ENCODE data around the gene POC1B. TPM values are rescaled to one million over a fixed set of nuclear protein-coding genes. Genes with fewer than 3 reads are reported as not detected.
A peak's percentile ranks its signal among the peaks of the same experiment; 100 is the strongest.

POC1B gene
- total RNA-seq, 1 donor from 2014 or later: 40.3 TPM

DNA sequence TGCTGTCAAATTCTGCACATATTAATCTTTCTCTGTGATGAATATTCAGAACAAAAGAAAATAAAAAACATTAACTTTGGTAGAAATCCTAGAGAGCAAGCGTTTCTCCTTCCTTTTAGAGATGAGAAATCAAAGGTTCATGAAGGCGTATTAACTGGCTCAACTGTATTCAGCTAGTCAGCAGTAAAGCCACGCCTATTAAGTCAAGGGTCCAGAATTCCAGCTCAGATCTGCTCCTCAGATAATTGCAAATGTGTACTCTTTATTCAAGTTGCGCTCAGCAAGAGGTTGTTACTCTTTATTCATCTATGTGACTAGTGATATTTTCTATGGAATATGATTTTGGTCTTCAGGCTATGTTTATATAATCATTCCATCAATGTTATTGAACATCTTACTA, 13.1 kb upstream of the POC1B start:
- Histone ChIP-seq H4K20me1 (ENCODE audit: low read depth) (no peaks in the 10 kb centered on the region), H3K4me1 (peaks cover 15% of the 10 kb centered on the region), H3K79me2 (ENCODE audit: low read depth) (no peaks in the 10 kb centered on the region), H2AFZ (replicated peaks) (no peak overlapping the region), H3K4me2 (no peak overlapping the region), H3K27ac (no peak overlapping the region), H3K9me3 (ENCODE audit: low read depth) (no peaks in the 10 kb centered on the region), H3K36me3 (no peaks in the 10 kb centered on the region), H3K9ac (no peak overlapping the region), H3K27me3 (no peaks in the 10 kb centered on the region), H3K4me3 (no peak overlapping the region), H3F3A (ENCODE audit: low read depth) (peaks cover 16% of the 10 kb centered on the region)
- no peaks in the 10 kb centered on the region for H3K36me3 Mint-ChIP-seq
- peaks cover 7% of the 10 kb centered on the region for H3K27me3 Mint-ChIP-seq (ENCODE audit: insufficient read depth, low read depth)
- no peak overlapping the region for H3K4me3 Mint-ChIP-seq
- peaks cover 36% of the 10 kb centered on the region for H3K4me1 Mint-ChIP-seq
- no peak overlapping the region for H3K27ac Mint-ChIP-seq
- TF ChIP-seq, protein P1, sequence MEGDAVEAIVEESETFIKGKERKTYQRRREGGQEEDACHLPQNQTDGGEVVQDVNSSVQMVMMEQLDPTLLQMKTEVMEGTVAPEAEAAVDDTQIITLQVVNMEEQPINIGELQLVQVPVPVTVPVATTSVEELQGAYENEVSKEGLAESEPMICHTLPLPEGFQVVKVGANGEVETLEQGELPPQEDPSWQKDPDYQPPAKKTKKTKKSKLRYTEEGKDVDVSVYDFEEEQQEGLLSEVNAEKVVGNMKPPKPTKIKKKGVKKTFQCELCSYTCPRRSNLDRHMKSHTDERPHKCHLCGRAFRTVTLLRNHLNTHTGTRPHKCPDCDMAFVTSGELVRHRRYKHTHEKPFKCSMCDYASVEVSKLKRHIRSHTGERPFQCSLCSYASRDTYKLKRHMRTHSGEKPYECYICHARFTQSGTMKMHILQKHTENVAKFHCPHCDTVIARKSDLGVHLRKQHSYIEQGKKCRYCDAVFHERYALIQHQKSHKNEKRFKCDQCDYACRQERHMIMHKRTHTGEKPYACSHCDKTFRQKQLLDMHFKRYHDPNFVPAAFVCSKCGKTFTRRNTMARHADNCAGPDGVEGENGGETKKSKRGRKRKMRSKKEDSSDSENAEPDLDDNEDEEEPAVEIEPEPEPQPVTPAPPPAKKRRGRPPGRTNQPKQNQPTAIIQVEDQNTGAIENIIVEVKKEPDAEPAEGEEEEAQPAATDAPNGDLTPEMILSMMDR (IDR thresholded peaks at IDR 0.05): no peak
- no peak for TF ChIP-seq EZH2phosphoT487 (IDR thresholded peaks at IDR 0.05)
- no peak for TF ChIP-seq EZH2 (IDR thresholded peaks at IDR 0.05)
- no peak for DNase-seq (ENCODE audit: low spot score)
- no peaks in the 10 kb centered on the region for H3K9me3 Mint-ChIP-seq

DNA sequence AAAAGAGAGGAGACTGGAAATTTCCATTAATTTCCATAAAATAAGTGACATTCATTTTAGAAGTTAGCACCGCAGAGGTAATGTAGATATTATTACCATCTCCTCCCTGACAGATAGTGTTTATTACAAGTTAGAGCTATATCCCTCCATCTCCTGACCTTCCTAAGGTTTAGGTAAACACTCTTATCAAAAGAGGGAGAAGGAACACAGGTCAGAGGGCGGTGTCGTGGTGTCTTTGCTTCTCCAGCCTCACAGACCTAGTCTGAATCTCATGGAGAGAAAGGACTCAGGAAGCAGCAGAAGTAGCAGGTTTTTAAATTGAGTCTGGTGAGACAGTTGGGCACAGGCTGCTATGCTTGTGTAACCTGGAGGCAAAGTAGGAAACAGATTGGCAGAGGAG, 11.5 kb upstream of the POC1B start:
- no peaks in the 10 kb centered on the region for H3K36me3 ChIP-seq
- no peak overlapping the region for H3K4me3 ChIP-seq
- peaks cover 10% of the 10 kb centered on the region for H3K4me1 ChIP-seq
- no peak overlapping the region for H3K27ac ChIP-seq
- Mint-ChIP-seq H3K4me1 (peaks cover 21% of the 10 kb centered on the region), H3K4me3 (no peak overlapping the region), H3K36me3 (no peaks in the 10 kb centered on the region), H3K27ac (no peak overlapping the region), H3K9me3 (no peaks in the 10 kb centered on the region), H3K27me3 (ENCODE audit: insufficient read depth, low read depth) (peaks cover 6% of the 10 kb centered on the region)
- H2AFZ ChIP-seq (replicated peaks): no peak overlapping the region
- H3K4me2 ChIP-seq: no peak overlapping the region
- no peak for TF ChIP-seq EZH2phosphoT487 (IDR thresholded peaks at IDR 0.05)
- no peak for TF ChIP-seq EZH2 (IDR thresholded peaks at IDR 0.05)
- TF ChIP-seq, protein P1 (IDR thresholded peaks at IDR 0.05): no peak
- no peak overlapping the region for H3K9ac ChIP-seq
- H3F3A ChIP-seq (ENCODE audit: low read depth): peaks cover 7% of the 10 kb centered on the region
- no peaks in the 10 kb centered on the region for H3K79me2 ChIP-seq (ENCODE audit: low read depth)
- no peaks in the 10 kb centered on the region for H3K9me3 ChIP-seq (ENCODE audit: low read depth)
- no peaks in the 10 kb centered on the region for H3K27me3 ChIP-seq
- no peak for DNase-seq (ENCODE audit: low spot score)
- H4K20me1 ChIP-seq (ENCODE audit: low read depth): peaks cover 3% of the 10 kb centered on the region

GRCh38 chr12:89529738-89530137, 3.9 kb upstream of the POC1B start:
- Histone ChIP-seq H3K9ac (no peak overlapping the region), H3K4me2 (no peak overlapping the region), H3K4me3 (no peak overlapping the region), H3K27me3 (no peaks in the 10 kb centered on the region), H3K4me1 (no peaks in the 10 kb centered on the region), H2AFZ (replicated peaks) (no peak overlapping the region), H3K9me3 (ENCODE audit: low read depth) (no peaks in the 10 kb centered on the region), H4K20me1 (ENCODE audit: low read depth) (peaks cover 3% of the 10 kb centered on the region), H3K79me2 (ENCODE audit: low read depth) (no peaks in the 10 kb centered on the region), H3K27ac (no peak overlapping the region), H3K36me3 (no peaks in the 10 kb centered on the region), H3F3A (ENCODE audit: low read depth) (peaks cover 12% of the 10 kb centered on the region)
- Mint-ChIP-seq H3K27me3 (ENCODE audit: insufficient read depth, low read depth) (peaks cover 2% of the 10 kb centered on the region), H3K36me3 (no peaks in the 10 kb centered on the region), H3K27ac (no peak overlapping the region), H3K9me3 (no peaks in the 10 kb centered on the region), H3K4me3 (no peak overlapping the region), H3K4me1 (peaks cover 6% of the 10 kb centered on the region)
- DNase-seq (ENCODE audit: low spot score): peak; percentile 27
- TF ChIP-seq, protein P1 (IDR thresholded peaks at IDR 0.05): peak; percentile 69
- no peak for TF ChIP-seq EZH2 (IDR thresholded peaks at IDR 0.05)
